HG02938 (cell line): Measurements from ENCODE around the gene TMEM151B.

Experiments
- ATAC-seq: cut with Tn5 transposase; IDR thresholded peaks from one replicate; pipeline ENCODE4 v1.9.1; 2021; ENCODE audit warnings: mild to moderate bottlenecking, moderate library complexity; ENCODE audit not compliant: unreplicated experiment

TMEM151B gene

DNA sequence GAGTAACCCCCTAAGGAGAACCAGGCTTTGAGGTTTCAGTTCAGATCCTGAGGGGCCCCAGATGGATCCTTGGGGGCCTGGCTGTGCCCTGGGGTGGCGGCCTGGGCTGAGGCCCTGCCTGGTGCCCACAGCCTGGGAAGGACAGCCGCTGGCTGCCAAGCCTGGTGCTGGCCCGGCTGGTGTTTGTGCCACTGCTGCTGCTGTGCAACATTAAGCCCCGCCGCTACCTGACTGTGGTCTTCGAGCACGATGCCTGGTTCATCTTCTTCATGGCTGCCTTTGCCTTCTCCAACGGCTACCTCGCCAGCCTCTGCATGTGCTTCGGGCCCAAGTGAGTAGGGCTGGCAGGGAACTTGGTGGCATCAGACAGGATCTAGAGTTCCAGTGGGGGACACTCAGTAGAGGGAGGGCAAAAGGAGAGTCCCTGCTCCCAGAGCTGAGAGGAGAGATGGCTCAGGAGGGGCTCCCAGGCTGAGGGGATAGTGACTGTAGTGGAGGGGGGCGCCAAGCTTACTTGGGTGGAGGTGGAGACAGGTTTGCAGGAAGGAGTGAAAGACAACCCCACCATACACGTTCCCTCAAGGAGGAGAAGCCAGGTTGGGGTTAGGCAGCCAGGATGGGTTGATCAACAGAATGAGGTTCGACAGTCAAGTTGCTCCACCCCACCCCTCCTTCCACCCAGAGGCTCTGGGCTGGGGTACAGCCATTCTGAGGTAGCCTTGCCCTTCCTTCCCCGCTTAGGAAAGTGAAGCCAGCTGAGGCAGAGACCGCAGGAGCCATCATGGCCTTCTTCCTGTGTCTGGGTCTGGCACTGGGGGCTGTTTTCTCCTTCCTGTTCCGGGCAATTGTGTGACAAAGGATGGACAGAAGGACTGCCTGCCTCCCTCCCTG is 37.3 kb upstream of the TMEM151B start:
- ATAC-seq: no peak

DNA sequence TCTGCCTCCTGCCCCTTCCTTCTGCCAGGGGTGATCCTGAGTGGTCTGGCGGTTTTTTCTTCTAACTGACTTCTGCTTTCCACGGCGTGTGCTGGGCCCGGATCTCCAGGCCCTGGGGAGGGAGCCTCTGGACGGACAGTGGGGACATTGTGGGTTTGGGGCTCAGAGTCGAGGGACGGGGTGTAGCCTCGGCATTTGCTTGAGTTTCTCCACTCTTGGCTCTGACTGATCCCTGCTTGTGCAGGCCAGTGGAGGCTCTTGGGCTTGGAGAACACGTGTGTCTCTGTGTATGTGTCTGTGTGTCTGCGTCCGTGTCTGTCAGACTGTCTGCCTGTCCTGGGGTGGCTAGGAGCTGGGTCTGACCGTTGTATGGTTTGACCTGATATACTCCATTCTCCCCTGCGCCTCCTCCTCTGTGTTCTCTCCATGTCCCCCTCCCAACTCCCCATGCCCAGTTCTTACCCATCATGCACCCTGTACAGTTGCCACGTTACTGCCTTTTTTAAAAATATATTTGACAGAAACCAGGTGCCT is 36.6 kb upstream of the TMEM151B start:
- ATAC-seq: no peak

DNA sequence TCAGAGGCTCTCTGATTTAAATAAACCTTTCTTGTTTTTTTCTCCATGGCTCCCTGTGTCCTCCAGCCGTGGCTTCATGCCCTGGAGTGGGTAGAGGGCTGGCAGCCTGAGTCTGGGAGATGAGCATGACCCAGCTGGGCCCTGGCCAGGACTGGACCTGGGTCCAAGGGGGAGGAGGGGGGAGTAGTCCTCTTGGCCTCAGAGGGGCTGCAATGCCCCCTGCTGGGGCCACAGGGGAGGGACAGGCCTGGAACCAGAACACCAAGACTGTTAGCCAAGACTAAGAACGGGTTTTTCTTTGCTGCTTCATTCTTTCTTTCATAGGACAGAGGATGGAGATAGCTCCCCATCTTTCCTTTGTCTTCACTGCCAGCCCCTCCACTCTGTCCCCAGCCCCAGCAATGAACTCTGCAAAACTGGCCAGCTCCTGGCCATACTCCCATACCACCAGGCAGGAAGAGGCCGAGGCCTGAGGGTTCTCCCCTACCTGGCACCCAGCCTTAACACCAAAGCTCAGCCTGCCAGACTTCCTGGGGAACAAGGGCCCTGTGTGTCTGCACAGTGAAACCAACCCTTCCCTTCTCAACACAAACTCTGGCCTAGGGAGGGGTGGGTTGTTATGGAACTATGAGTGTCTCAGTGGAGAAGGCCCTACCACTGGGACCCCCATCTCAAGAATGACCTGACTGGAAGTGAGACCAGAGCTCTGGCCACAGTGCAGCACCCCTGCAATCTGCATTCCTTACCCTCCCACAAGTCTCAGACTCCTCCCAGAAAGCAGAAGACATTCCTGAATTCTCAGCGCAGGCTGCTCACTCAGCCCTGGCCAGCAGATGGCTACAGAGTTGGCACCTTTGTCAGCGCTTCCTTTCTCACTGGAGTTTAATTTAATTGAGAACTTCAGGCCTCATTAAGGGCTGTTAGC is 35.9 kb upstream of the TMEM151B start:
- ATAC-seq: no peak

DNA sequence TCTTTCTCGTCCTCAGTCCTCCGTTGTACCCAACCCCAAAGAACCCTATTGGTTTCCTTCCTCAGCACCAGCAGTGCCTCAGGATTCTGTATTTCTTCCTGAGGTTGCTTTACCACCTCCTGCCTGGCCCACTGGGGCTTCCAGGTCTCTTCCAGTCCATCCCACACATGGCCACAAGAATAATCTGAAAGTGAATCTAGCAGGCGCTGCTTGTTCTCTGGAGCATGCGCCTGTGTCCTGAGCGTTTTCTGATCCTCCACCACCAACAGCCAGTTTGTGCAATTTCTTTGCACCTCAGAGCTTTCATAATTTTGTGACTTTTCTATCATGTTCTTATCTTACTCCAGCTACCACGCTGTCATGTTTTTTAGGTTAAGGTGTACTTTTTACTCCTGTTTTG is 35.0 kb upstream of the TMEM151B start:
- no peak for ATAC-seq

DNA sequence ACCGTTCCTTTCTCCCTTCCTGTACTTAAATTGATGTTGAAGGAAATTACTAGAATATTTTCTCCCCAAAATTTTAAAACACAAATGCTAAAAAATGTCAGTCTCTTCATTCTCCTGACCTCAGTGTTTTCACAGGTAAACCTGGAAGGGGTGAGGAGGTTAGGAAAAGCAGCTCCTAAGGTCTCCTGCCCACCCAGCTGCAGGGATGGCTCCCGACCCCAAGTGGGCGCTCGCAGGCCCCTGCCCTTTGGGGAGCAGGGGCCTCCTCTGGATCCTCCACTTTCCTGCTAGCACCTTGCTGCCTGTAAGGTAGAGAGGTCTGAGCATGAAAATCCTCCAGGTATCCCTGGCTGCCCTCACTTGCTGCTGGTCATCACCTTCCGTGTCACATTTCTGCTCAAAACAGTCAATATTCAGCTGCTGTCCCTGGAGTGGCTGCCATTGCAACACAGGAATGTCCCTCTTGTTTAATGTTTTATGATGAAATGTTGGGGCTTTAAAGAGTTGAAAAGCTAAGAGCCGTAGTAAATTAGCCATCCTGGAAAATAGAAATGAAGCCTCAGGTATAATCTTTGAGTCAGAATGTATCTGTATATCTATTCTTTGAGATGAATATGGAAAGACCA is 34.2 kb upstream of the TMEM151B start:
- ATAC-seq: no peak

DNA sequence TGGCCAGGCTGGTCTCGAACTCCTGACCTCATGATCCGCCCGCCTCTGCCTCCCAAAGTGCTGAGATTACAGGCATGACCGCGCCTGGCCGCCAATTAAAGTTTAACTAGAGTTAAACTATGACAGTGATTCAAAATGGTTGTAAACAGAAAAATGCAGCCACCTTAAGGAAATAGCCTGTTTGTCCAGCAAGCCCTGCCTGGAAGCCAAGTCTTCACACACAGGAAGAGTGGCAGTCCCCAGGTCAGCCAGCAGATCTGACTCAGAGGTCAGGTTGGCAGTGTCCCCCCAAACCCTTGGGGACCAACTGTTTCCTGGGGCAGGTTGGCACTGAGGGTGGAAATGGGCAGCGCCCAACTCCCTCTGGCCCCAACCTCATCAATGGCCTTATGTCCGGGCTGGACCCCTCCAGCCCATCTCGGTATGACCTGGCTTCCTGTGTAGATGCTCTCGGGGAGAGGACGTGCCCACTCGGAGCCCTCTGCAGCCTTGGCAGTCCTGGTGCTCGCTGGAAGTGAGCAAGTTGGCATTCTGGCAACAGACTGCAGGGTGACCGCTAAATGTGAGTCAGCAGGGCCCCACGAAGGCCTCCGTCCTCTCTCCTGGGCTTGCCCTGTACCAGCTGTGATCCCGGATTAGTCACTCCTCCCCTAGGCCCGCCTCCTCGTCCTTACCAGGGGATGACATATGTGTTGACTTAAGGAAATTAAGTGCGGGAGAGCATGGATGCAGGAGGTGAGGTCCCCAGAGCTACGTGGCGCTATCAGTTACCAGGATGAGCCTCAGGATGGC is 33.0 kb upstream of the TMEM151B start:
- ATAC-seq: peak; percentile 52

DNA sequence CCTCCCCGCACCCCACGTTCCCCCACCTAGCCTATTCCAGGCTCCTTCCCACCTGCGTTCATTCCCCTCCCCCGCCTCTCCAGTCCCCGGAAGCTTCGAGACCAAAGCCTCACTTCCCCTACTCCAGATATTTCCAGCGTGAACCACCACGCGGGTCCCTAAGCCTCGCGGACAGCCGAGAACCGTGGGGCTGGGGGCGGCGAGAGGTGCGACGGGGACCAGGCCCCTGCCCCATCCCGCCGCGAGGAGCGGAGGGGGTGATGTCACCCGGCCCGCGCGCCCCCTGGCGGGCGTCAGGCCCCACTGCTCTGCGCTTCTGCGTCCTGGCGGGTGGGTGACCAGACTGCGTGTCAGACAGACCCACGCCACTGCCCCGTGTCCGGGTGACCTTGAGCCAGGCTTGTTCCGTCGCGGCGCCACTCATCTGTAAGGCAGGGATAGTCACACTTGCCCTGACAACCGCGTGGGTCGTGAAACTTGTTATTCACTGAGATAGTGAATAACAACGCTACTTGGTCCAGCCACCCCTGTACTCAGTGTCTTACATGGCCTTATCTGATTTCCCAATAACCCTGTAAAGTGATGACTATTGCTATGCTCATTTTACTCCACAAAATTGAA is 32.3 kb upstream of the TMEM151B start:
- ATAC-seq: peak; percentile 72

DNA sequence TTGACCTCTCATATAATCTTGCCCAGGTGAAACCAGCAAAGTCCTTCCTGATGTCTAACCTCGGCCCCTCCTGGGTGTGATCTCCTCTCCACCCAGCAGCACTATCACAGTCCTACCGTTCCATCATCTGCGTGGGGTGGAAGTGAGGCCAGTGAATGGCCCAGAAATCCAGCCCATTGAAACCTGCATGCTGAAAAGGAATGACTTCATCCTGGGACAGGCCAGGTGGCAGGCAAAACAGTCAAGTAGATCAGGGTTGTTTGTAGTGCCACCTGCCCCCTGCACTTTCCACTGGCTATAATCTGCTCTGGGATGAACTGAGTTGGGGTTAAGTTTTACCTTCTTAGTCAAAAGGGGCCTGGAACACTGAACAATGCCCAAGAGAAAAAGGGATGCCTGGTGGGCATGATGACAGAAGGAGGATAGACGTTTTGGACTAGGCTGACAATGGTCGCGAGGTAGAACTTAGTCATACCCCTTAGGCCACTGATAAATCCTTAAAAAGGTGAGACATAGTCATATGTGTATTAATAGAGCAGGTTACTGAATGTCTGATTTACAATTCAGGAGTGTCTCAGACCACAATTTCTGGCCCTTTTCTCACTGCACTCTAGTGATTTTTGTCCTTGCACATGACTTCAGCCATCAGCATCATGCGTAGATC is 31.4 kb upstream of the TMEM151B start:
- ATAC-seq: no peak

DNA sequence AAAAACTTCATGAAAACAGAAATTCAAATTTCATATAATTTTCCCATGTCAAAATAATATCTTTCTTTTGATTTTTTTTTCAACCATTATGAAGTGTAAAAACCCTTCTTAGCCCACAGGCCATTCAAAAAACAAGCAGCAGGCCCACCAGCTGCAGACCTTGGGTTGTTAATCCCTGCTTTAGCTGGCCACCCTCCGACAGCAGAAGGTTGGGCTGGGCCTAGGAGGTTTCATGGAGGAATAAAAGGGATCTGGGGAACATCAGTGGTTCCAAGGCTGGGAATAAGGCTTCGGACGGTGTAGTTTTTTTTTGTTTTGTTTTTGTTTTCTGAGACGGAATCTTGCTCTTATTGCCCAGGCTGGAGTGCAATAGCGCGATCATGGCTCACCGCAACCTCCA is 26.9 kb upstream of the TMEM151B start:
- ATAC-seq: no peak

DNA sequence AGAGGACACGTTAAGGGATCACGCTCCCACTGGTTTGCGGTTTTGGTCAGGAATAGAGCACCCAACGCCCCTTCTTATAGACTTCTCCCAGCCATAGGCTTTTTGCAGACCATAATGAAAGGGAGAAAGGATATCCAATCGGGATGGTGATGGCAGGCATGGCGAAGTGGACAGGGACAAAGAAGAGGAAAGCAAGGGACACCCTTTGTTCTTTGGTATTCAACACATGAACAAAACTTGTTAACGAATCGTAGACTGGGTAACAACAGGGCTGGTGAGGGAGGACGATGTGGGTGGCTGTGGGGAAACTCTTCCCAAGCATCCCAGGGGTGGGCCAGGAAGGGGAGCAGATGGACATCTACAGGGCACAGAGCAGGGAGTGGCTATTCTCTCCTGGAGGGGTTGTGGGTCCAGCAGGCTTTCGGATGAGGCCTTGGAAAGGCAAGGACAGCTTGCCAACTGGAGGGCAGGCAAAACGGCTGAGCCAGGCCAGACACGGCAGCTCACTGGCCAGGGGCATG is 24.8 kb upstream of the TMEM151B start:
- no peak for ATAC-seq

DNA sequence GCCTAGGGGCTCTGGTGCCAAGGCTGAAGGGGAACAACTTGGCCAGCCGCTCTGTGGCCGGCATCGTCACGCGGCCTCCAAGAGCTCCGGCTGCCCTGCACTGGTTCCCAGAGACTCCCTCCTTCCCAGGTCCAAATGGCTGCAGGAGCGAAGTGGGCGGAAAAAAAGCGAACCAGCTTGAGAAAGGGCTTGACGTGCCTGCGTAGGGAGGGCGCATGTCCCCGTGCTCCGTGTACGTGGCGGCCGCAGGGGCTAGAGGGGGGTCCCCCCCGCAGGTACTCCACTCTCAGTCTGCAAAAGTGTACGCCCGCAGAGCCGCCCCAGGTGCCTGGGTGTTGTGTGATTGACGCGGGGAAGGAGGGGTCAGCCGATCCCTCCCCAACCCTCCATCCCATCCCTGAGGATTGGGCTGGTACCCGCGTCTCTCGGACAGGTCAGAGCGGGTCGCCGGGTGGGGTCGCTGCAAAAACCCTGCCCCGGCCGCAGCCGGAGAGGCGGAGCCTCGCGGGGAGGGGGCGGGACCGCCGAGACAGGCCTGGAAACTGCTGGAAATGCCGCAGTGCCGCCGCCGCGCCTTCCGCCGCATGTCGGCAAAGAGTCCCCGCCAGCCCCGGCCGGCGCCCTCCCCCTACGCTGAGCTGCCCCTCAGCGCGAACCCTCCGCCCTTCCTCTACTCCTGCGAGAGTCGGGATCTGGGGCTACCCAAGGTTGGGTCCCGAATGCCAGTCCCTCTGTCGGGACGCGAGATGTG is 24.2 kb upstream of the TMEM151B start:
- peak; percentile 36 for ATAC-seq

DNA sequence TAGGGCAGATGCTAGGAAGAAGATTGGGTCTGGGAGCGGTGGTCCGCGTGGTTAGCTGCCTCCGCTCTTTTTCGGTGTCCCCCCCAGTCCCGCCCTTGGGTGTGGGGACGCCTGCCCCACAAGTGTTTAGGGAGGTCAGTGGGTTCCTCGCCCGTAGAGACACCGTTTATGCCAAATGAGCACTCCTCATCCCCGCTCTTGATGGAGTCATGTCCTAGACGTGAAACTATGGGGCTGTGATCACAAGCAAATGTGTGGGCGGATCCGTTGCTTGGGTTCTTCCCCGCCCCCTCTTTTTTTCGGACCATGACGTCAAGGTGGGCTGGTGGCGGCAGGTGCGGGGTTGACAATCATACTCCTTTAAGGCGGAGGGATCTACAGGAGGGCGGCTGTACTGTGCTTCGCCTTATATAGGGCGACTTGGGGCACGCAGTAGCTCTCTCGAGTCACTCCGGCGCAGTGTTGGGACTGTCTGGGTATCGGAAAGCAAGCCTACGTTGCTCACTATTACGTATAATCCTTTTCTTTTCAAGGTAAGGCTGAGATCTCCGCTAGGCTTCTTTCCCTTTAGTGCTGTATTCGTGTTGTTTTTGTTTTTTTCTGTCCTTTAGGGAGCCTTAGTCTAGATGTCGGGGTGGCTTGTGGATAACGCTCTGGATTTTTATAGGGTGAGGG is 23.4 kb upstream of the TMEM151B start, which contains the start of gene HSP90AB1:
HSP90AB1 (plus strand) TSS at position 439 of the 675 bp plus-strand sequence. CDS start 1,529 bp downstream, outside the sequence.
- ATAC-seq: peak; percentile 56

DNA sequence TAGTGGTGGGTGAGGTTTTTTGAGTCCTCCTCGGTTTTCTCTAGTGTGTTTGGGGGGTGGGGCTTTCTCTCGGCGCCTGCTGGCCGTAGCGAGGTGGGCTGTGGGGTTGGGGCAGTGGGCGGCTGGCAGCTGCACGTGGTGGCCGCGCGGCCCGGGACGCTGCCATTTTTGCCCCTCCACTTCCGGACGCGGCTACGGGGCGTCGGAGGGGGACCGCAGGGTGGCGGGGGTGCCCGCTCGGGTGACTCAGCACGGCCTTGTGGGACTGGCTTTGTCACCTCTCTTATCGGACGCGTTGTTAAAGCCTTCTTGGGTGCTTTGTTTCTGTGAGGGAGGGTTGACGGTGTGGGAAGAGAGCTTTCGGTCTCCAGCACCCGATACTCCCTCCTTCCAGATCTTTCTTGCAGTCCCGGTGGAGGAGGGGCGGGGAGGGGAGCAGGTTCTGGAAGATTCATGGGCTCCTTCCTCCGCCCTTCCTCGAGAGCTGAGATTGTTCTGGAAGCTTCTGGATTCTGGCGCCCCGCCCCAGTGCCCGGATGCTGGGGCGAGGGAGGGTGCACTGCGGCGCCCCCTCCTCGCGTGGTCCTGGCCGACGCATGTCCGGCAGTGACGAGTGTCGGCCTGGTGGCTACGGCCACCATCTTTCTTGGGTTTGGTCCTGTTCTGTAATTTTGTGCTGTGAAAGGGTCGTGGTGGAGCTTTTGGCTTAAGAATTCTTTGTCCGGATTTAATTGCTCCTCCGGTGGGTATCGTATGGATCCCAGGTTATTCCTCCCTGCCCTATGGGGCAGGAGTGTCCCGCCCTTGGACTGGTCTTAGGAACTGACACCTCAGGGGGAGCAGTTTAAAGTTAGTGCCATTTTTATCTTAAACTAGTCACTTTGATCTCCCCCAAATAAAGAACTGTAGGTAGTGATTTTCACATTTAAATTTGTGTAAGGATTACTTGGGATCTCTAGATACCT is 22.6 kb upstream of the TMEM151B start:
- ATAC-seq: peak; percentile 26

DNA sequence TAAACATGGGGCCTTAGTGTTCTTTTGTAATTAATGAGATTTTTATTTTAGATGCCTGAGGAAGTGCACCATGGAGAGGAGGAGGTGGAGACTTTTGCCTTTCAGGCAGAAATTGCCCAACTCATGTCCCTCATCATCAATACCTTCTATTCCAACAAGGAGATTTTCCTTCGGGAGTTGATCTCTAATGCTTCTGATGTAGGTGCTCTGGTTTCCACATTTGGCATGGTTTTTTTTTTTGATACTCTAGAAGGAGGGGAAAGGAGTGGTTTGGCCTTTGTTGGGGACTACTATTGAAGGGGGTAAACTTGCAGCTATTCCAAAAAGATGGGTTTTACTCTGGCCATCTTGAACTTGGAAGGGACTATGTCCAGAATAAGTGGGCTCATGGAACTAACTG is 21.7 kb upstream of the TMEM151B start:
- ATAC-seq: no peak

DNA sequence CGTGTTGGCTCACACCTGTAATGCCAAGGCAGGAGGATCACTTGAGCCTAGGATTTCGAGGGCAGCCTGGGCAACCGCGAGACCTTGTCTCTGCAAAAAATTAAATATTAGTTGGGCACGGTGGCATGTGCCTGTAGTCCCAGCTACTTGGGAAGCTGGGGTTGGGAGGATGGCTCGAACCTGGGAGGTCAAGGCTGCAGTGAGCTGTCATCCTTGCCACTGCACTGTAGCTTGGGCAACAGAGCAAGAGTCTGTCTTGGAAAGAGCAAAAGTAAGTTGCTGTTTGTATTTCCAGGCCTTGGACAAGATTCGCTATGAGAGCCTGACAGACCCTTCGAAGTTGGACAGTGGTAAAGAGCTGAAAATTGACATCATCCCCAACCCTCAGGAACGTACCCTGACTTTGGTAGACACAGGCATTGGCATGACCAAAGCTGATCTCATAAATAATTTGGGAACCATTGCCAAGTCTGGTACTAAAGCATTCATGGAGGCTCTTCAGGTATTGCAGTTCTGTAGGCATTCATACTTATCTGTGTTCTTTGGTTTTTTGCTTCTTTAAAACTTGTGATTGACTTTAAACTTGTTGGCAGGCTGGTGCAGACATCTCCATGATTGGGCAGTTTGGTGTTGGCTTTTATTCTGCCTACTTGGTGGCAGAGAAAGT is 21.0 kb upstream of the TMEM151B start:
- ATAC-seq: no peak
